Stimulated activated CD4-positive, alpha-beta T cell treated with anti-CD3 and anti-CD28 coated beads, Interleukin-1b, Interleukin-23, amount 100 ng/mL, for 24 hours (primary cell): ENCODE data around the gene SLAMF1.
"Not testable (repeated sequence)": the region's sequence is repeated elsewhere in the genome, so short reads cannot be mapped to it uniquely, and the experiment has no call there.

Experiments
- DNase-seq, 4 experiments: peaks; one replicate each; pipeline ENCODE4 v3.0.0-alpha.2; 2020; ENCODE audit warnings: low read depth in 4 of 4, low spot score in 1 of 4

Gene SLAMF1, protein sequence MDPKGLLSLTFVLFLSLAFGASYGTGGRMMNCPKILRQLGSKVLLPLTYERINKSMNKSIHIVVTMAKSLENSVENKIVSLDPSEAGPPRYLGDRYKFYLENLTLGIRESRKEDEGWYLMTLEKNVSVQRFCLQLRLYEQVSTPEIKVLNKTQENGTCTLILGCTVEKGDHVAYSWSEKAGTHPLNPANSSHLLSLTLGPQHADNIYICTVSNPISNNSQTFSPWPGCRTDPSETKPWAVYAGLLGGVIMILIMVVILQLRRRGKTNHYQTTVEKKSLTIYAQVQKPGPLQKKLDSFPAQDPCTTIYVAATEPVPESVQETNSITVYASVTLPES

DNA sequence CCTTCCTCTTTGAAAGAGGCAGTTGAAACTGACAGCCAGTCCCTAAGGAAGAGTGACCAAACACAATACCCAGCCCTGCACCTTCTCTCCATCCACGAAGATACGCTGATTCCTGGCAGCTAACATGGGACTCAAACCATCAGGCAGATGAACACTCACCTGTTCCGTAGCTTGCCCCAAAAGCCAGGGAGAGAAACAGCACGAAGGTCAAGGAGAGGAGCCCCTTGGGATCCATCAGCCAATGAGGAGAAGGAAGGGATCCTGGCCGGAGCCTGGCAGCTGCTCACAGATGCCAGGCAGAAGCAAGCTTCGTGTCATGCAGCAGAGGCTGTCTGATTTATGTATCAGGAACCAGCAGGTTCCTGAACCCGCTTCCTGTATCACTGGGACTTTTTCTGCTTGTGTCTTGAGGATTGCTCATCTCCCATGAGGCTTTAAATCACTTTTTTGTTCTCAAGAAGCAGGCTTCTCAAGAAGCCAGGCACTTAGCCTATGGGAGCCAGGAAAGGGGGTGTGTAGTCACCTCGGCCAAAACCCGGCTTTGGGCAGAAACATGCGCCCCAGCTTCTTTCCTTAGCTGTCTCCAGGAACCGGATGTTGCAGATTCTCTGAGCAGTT lies at the start of gene SLAMF1:
TSS of gene SLAMF1 (minus strand) at position 334 of the 618 bp plus-strand sequence. CDS start at position 235, 99 bp downstream.
- DNase-seq: peak in 1 of 4 experiments; percentile 52

DNA sequence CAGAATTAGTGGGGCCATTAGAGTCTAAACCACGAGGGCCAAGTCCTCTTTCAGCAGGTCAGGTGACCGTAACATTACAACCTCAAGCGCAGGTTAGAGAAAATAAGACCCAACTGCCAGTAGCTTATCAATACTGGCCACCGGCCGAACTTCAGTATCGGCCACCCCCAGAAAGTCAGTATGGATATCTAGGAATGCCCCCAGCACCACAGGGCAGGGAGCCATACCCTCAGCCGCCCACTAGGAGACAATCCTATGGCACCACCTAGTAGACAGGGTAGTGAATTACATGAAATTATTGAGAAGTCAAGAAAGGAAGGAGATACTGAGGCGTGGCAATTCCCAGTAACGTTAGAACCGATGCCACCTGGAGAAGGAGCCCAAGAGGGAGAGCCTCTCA lies 45.5 kb upstream of the SLAMF1 start:
- DNase-seq: not testable (repeated sequence)

DNA sequence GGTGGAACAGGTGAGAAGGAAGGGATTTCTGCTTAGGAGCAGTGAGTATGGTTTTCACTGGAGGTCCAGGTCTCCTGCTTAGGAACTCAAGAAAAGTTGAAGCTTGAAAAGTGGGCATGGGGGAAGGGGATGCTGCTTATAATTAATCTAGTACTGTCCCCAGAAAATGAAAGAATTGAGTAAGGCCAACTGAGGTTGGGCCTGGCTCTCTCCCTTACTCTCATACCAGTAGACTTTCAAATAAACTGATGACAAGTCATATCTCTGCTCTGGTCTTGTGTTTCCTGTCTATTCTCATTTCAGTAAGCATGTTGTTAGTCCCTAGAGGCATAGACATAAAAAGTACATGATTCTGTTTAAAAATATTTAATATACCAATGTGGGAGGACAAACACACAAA lies 38.4 kb upstream of the SLAMF1 start:
- no peak for DNase-seq

DNA sequence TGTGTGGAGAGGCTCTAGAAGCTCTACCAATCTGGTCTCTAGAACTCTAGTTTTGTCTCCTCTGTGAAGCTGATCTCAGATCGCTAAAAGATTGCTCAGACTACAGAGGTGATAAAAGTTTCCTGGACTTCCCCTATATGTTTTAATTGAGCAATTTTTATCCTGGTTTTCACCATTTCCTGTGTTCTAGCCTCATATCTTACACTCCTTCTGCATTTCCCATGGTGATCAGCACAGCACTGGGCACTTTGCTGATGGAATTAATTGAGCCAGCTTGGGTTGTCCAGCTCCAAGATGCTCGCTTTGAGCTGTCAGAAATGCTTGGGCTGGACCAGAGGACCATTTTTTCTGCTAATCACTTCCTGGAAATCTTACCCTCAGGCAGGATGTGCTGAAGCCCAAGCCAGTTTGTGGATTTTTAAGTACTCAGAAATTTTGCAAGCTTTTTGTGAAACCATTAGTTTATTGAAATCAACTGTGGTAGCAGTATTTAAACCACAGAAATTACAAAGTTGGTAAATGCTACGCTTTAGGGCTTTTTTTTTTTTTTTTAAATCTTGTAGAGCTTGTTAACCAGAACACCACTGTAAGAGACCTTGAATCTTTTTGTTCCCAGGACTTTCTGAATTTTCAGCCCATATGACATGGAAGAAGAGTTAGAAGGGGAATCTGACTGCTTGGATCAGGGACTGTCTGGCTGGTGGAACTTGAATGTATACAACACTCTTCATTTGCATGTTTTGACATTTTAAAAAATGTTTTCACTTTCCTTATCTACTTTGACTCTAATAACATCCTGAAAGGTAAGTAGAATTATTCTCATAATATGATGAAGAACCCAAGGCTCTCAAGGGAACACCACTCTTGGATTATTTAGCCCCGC lies 36.4 kb upstream of the SLAMF1 start:
- DNase-seq: no peak

DNA sequence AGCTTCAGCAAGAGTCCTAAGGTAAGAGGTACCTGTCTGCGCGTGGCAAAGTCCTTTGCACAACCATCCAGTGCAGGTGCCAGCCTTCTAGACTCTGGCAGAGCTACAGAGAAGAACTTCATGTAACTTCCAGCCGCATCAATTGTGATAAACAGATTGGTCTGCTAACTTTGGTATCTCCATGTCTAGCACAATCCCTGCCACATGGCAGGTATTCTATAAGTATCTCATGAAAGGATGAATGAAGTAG lies 35.0 kb upstream of the SLAMF1 start:
- DNase-seq: no peak

DNA sequence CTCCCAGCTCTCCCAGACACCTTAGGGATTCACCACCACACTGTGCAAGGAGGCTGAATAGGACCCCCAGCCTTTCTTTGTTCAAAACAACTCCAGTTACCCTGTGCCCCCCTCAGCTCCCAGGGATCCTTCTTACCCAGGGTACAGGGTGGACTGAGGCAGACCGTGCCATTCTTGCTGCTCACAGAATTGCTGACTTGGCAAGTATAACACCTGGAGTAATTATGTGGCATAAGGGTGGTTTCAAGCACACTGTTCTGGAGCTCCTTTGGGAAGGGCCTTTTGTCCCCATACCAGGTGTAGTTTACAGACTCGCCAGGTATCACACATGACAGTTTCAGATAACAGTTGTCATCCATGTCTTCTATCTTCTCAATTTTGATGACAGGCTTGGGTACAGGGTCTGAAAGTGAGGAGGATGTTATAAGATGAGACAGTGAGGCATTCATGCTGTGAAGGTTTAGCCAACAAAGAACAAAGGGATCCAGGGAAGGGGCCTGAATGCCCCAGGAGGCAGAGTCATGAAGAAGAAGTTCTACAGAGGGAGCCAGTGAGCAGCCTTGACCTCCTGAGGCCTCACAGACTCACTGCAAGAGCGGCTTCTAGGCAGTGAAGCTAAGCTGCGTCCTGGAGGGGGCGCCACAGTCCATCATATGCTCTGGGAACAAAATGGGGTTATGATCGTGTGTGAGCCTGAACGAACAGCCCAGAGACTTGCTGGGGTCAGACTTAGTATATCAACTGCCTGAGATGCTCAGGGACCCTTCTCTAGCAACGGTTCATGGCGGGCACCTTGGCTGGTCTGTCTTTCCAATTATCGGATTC lies 34.4 kb upstream of the SLAMF1 start:
- DNase-seq: peak; percentile 67 to 80 (median 71)

DNA sequence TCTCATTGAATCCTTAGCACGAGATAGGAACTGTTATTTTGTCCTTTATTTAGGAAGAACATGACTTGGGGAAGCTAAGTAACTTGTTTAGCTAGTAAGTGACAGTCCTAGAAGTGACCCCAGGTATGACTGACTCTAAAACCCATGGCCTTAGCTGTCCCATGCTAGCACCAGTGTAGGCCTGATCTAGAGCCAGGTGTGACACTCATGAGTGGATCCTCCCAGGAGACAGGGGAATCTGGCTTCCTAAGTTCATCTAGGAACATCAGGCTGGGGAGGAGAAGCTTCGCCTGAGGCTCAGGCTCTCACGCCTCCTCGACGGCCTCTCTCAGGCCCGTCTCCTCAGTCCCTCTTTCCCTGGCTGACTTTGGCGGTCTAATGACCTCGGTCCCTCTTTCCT lies 33.6 kb upstream of the SLAMF1 start:
- DNase-seq: no peak

DNA sequence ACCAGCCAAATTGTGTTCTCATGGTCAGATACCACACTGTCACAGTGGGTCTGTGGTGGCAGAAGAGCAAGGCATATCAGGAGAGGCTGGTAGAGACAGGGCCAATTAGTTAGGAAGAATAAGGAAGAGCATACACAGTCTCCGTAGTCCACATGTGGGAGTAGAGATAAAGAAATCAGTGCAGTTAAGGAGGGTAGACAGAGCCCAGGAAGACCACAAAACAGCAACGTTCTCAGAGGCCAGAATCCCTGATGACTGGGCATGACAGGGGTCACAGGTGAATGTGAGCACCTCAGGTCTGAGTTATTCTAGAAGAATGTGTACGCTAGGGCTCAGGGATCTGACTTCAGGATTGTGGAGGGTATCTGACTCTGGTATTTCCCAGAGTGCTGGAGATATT lies 33.0 kb upstream of the SLAMF1 start:
- no peak for DNase-seq

DNA sequence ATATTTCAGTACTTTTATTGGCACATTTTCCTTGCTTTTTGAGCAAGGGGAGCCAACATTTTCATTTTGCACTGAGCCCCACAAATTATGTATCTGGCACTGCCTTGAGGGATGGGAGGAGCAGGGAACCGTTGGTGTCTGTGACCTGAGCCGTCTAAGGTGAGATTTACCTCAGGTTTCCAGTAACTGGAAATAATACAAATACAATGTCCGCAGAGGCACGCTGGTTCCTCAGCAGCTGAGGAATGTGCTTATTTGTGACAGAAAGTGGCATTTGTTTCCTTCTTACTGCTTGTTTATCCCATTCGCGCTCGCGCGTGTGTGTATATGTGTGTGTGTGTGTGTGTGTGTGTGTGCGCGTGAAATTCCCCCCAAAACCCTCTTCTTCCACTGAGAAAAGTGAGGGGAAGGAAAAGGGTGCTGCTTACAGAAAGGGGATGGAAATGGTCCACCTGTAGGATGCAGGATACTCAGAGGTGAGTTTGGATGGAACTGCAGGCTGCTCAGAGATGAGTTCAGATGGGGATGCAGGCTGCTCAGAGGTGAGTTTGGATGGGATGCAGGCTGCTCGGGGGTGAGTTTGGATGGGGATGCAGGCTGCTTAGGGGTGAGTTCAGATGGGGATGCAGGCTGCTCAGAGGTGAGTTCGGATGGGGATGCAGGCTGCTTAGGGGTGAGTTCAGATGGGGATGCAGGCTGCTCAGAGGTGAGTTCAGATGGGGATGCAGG lies 30.2 kb upstream of the SLAMF1 start:
- no peak for DNase-seq

DNA sequence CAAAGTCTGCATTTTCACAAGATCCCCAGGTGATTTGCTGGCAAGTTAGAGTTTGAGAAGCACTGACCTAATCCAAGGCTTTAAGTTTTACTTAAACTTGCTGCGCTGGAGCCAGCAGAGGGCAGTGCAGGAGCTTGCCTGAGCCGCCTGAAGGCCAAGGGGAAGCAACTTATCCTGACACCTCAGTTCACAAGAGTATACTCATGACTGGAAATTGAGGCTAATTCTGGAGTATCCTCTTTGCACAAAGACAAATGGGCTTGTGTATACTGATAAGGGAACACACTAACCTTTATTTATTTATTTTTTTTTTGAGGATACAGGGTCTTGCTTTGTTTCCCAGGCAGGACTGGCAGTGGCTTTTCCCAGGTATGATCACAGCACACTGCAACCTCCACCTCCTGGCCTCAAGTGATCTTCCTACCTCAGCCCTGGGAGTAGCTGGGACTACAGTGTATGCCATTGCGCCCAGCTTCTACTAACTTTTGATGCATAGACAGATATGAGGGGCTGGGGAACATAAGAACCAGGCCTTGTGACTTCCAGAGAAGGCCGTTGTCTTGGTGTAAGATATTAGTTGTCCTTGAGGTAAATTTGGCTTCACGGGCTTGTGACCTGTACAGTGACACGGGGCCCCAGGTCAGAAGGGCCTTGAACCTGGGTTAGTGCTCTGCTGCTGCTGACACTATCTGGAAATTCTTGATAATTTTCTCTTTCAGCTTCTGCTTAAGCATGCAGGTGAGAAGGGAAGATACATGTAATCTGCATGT lies 29.0 kb upstream of the SLAMF1 start:
- DNase-seq: peak; percentile 36 to 69 (median 55)

DNA sequence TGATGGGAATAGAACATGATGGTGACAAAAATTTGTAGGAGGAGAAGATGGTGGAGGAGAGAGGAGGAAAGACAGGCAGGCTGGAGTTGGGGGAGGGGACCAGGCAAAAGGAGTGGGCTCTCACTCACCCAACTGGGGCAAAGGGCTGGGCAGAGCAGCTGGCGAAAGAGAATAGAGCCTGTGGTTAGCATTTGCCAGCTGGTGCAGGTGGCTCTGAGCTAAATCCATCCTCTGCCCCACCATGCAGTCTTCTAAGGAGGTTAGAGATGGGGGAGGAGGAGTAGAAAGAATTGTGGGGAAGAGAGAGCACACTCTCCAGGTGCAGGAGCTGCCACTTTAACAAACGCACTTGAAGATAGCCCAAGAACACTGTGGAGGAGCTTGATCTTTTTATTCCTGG lies 27.6 kb upstream of the SLAMF1 start:
- DNase-seq: no peak

DNA sequence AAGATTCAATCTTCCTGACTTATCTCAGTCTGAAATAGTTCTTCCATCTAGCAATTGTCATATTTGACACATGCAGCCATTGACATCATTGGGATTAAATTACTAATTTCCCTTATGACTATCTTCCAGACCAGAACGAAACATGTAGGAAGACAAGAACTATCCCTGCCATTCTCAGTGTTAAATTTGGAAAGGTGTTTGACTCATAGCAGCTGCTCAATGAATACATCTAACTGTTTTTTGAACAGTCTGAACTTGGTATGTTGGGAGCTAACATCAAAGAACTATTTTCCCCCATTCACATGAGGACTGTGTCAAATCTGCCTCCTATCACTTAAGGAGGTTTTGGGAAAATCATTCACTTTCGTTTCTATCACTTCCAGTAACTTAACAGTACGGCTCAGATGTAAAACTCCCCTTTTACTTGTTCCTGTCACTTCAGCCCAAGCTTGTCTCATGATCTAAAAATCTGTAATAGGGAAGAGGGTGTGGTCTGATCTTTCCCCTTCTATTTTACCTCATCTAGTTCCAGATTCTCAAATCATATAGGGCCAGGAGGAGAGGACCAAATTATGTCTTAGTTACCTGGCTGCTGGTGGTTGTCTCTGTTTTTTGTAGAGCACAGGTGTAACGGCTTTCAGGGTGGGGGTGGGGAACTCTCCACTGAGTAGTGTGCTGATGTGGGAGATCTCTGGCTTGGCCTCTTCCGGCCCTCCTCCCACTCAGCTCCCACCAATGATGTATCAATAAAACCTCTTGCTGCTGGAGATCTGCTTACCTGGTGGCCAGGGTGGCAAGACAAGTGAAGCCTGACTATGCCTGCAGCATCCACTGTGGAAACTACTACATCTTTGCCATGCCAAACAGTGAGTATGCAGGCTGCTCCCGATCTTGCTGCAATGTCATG lies 26.2 kb upstream of the SLAMF1 start:
- peak in 1 of 4 experiments; percentile 37 for DNase-seq

DNA sequence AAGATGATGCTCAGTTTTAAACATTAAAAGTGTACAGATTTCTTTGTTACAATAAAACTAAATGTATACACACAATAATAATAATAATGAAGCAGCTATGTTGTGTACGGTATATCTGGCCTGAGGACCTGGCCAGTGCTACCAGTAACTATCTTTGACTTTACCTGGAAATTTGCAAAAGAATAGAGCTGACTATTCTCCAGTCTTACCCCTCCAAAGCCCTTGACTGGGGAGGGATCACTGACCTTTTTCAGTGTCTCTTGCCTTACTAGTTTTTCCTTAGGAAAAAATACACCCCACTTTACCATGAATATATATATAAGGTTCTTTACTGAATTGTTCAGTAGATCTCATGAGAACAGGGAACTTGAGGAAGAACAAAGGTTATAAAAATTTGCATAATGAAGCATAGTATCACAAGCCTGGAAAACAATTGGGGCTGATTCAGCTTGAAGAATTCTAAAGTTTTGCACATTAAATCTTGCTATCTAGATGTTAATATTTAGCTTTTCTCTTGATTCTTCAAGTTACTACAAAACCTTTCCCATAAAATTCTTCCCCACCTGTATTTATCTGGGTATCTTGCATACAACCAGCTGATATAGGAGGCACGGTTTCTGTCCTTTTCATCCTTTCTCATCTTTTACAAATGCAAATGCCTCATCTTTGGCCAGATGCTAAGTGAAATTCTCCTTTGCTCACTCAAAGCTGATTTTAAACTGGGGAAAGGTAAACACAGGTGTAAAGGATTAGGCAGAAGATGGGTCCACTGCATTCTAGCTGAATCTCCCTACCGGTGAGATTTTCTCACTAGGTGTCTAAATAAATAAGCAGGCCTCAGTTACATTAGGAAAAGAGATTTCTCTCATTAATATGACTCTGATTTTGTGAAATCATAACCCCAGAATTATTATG lies 25.0 kb upstream of the SLAMF1 start:
- DNase-seq: no peak

DNA sequence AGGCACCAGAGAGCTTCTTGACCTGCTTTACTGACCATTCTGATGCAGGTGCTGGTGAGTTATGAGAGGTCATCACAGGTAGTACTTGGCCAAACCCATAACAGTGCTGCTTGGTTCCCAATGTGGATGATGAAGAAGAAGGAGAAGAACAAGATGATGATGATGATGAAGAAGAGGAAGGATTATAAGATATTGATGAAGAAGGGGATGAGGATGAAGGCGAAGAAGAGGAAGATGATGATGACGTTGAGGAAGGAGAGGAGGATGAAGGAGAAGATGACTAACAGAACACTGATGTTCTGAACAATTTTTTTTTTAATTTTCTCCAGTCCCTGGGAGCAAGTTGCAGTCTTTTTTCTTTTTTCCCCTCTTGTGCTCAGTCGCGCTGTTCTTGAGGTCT lies 23.9 kb upstream of the SLAMF1 start:
- DNase-seq: no peak

DNA sequence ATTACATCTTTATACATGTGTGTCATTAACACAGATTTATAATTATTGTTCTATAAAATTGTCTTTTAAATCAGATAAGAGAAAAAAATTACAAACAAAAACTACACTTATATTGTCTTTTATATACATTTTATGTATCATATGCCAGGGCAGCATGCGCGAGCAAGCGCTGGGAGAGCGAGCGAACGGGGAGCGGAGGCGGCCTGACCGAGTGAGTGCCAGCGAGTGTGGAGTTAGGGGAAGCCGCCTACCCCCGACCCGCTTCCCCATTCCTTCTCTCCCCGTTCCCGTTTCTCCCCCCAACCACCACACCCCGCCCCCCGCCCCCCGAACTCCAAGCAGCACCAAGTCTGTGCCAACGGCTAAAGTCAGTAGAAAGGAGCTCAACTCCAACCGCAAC lies 23.0 kb upstream of the SLAMF1 start:
- DNase-seq: no peak

DNA sequence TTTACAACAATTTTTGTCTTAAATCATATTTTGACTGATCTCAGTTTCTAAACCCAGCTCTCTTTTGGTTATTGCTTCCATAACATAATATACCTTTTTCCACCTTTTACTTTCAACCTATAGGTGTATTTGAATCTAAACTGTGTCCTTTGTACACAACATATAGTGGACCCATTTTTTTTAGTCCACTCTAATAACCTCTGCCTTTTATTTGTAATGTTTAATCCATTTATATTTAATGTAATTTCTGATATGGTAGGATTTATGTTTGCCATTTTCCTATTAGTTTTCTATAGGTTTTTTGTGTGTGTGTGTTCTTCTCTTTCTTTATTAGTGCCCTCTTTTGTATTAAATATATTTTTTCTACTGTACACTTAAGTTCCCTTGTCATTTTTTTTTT lies 22.4 kb upstream of the SLAMF1 start:
- DNase-seq: no peak

DNA sequence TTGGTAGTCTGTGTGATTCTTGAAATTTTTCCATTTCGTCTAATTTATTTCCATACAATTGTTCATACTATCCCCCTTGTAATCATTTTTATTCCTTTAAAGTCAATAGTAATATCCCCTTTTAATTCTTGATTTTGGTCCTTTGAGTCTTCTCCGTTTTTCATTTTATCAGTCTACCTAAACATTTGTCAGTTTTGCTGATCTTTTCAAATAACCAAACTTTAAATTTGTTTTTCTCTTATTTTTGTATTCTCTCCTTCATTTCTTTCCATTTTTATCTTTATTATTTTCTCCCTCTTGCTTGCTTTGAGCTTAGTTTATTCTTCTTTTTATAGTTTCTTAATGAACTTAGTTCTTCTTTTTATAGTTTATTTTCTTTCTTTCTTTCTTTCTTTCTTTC lies 21.1 kb upstream of the SLAMF1 start:
- DNase-seq: no peak

DNA sequence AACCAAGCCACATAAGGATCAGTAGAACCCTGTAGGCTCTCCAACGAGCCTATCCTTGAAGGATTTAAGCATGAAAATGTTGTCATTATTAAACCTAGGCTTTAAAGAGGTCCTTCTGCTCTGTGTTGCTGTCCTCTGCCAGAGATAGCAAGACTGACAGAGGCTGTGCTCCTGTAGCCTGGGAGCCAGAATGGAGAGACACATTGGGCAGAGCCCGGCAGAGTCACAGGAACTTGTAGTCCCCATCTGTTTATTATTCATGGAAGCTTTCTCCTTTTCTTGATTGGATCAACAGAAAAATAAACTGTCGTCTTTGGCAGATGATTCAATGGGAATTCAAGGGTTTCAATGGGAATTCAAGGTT lies 19.2 kb upstream of the SLAMF1 start:
- no peak for DNase-seq
